Naive thymus-derived CD4-positive, alpha-beta T cell (primary cell): ENCODE data around the gene GRIN2C. TPM values are rescaled to one million over a fixed set of nuclear protein-coding genes. Genes with fewer than 3 reads are reported as not detected.
"Not testable (repeated sequence)": the region's sequence is repeated elsewhere in the genome, so short reads cannot be mapped to it uniquely, and the experiment has no call there.

Source experiments
- ATAC-seq: fragments of 150-1000 bp; cut with Tn5 transposase; 2 replicates; pipeline ENCODE4 v1.10.0; 2021; ENCODE audit warnings: mild to moderate bottlenecking, moderate library complexity
- CTCF ChIA-PET: fragments of 350-600 bp; sonication (Branson Sonifier 250); formaldehyde crosslinking; loops from one replicate; lab custom pipeline; 2021; ENCODE audit warnings: antibody characterized with exemption; lab: Charles Lee
- POLR2A ChIA-PET: fragments of 350-600 bp; sonication (Branson Sonifier 250); formaldehyde crosslinking; loops from one replicate; lab custom pipeline; 2021; ENCODE audit warnings: antibody characterized with exemption, inconsistent platforms; lab: Charles Lee
- DNase-seq, 9 donors: peaks; one replicate each; pipeline versions ENCODE4 v3.0.0 to v3.0.0-alpha.2; 2020 to 2022; ENCODE audit warnings: mixed read lengths in 1 of 9
- H3K27ac ChIP-seq: one replicate; pipeline ENCODE4 v1.7.0; 2013; ENCODE audit warnings: mild to moderate bottlenecking, low read depth, low read length, moderate library complexity
- H3K27me3 ChIP-seq, 2 donors: one replicate each; pipeline ENCODE4 v1.7.0; 2013; ENCODE audit warnings: low read length in 2 of 2, mild to moderate bottlenecking in 2 of 2, moderate library complexity in 2 of 2; ENCODE audit not compliant: control insufficient read depth in 2 of 2, insufficient read depth in 2 of 2
- H3K36me3 ChIP-seq, 3 experiments: 1 replicate in 2 of 3; 2 replicates in 1 of 3; pipeline ENCODE4 v1.7.0; 2013; ENCODE audit warnings: low read length in 3 of 3, mild to moderate bottlenecking in 3 of 3, moderate library complexity in 1 of 3; ENCODE audit not compliant: insufficient read depth in 3 of 3, control insufficient read depth in 2 of 3
- H3K4me1 ChIP-seq, 2 donors: one replicate each; pipeline ENCODE4 v1.7.0; 2013; ENCODE audit warnings: low read length in 2 of 2, mild to moderate bottlenecking in 2 of 2, moderate library complexity in 1 of 2; ENCODE audit not compliant: control insufficient read depth in 2 of 2, insufficient read depth in 2 of 2
- H3K4me3 ChIP-seq: 2 replicates; pipeline ENCODE4 v1.7.0; 2013; ENCODE audit warnings: mild to moderate bottlenecking, low read length
- H3K9me3 ChIP-seq, 3 experiments: 1 replicate in 2 of 3; 2 replicates in 1 of 3; pipeline ENCODE4 v1.7.0; 2013; ENCODE audit warnings: low read length in 3 of 3; ENCODE audit not compliant: control insufficient read depth in 2 of 3
- H3K27ac Mint-ChIP-seq, 9 donors: one replicate each; pipeline ENCODE4 v1.8.0; 2020 to 2022; ENCODE audit warnings: mixed read lengths in 9 of 9, mild to moderate bottlenecking in 8 of 9, moderate library complexity in 5 of 9, inconsistent platforms in 2 of 9
- H3K27me3 Mint-ChIP-seq, 5 donors: one replicate each; pipeline ENCODE4 v1.8.0; 2021 to 2022; ENCODE audit warnings: mixed read lengths in 5 of 5, mild to moderate bottlenecking in 1 of 5
- H3K36me3 Mint-ChIP-seq, 5 donors: one replicate each; pipeline ENCODE4 v1.8.0; 2020 to 2022; ENCODE audit warnings: mixed read lengths in 5 of 5, mild to moderate bottlenecking in 3 of 5, inconsistent platforms in 1 of 5
- H3K4me1 Mint-ChIP-seq, 7 donors: one replicate each; pipeline ENCODE4 v1.8.0; 2020 to 2022; ENCODE audit warnings: mixed read lengths in 7 of 7, mild to moderate bottlenecking in 3 of 7, inconsistent platforms in 1 of 7
- H3K4me3 Mint-ChIP-seq, 10 donors: one replicate each; pipeline ENCODE4 v1.8.0; 2020 to 2022; ENCODE audit warnings: mild to moderate bottlenecking in 10 of 10, mixed read lengths in 10 of 10, moderate library complexity in 6 of 10, inconsistent platforms in 2 of 10
- H3K9me3 Mint-ChIP-seq, 11 donors: one replicate each; pipeline ENCODE4 v1.8.0; 2020 to 2022; ENCODE audit warnings: mixed read lengths in 11 of 11, mild to moderate bottlenecking in 4 of 11, inconsistent platforms in 1 of 11, moderate library complexity in 1 of 11
- intact Hi-C, 2 donors: fragments of 100-400 bp; cut with micrococcal nuclease; formaldehyde crosslinking; loops; one replicate each; pipeline ENCODE4 v1.15.1; 2023
- polyA plus RNA-seq, 2 donors: library from polyadenylated mRNA; unstranded; fragments of 300-500 nt; fragmentation: Illumina TruSeq; gene quantifications; one replicate each; pipeline ENCODE4 v1.2.3, GENCODE V29; 2021
- total RNA-seq, 6 experiments: library from RNA in 5 of 6; stranded (reverse) in 5 of 6; gene quantifications; 1 replicate in 5 of 6; 2 replicates in 1 of 6; pipeline ENCODE4 v1.2.3 and lab custom pipeline; 2021 to 2026

The GRIN2C gene
- total and polyA plus RNA-seq, 7 experiments from 2014 or later: 0.12 to 0.15 TPM; not detected in 5

DNA sequence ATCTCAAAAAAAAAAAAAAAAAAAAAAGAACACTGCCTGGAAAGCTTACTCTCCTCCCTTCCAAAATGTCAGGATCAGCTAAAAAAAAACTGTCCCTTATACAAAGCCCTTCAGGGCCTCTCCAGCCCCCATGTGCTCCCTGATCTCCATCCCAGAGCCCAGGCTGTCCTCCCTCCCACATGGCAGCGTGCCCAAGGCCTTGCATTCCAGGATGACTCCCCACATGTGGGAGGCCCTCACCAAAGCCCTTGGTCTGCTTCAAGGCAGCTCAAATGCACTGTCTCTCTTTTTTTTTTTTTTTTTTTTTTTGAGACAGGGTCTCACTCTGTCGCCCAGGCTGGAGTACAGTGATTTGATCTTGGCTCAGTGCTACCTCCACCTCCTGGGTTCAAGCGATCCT is 10.8 kb upstream of the GRIN2C start:
- H3K27me3 Mint-ChIP-seq: peaks cover 0 to 3% (median 0%) of the 10 kb centered on the region in 5 donors
- H3K9me3 Mint-ChIP-seq: peaks cover 0 to 2% (median 0%) of the 10 kb centered on the region in 11 donors
- Histone ChIP-seq H3K9me3 (no peaks in the 10 kb centered on the region), H3K27ac (no peak overlapping the region), H3K4me1 (peaks cover 11 to 14% of the 10 kb centered on the region in 2 donors), H3K36me3 (no peaks in the 10 kb centered on the region), H3K4me3 (no peak overlapping the region), H3K27me3 (no peaks in the 10 kb centered on the region)
- no peak overlapping the region for H3K27ac Mint-ChIP-seq
- peaks cover 0 to 6% (median 0%) of the 10 kb centered on the region in 5 donors for H3K36me3 Mint-ChIP-seq
- H3K4me3 Mint-ChIP-seq: no peak overlapping the region
- no peak for ATAC-seq
- intact Hi-C loops: loop anchor here in 1 of 2 donors (5.0 kb wide), 1 partner anchor 797 kb away; the partner anchor contains the start of genes RECQL5 and SAP30BP
- CTCF ChIA-PET: interaction anchor here (0.6 to 1.9 kb wide), 2 partner anchors 79 to 393 kb away, joined by 3 to 6 read pairs; no protein-coding TSS in a partner anchor
- peaks cover 18 to 41% (median 22%) of the 10 kb centered on the region in 7 donors for H3K4me1 Mint-ChIP-seq
- no peak for DNase-seq
- POLR2A ChIA-PET: interaction anchor here (0.6 to 0.7 kb wide), 3 partner anchors 121 to 240 kb away, joined by 3 read pairs; no protein-coding TSS in a partner anchor

DNA sequence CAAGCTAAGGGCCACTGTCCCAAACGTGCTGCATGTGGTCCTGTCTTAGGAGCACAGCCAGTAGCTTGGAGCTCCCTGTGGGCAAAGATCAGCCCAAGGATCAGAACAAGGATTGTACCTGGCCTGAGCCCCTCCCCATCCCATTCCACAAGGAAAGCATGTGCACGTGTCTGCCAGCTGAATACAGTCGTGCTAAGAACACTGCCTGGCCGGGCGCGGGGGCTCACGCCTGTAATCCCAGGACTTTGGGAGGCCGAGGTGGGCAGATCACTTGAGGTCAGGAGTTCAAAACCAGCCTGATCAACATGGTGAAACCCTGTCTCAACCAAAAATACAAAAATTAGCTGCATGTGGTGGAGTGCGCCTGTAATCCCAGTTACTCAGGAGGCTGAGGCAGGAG is 10.3 kb upstream of the GRIN2C start:
- ChIA-PET POLR2A (interaction anchor here (0.6 to 0.7 kb wide), 2 partner anchors 210 to 241 kb away, joined by 3 read pairs; no protein-coding TSS in a partner anchor), CTCF (interaction anchor here (0.6 to 1.9 kb wide), 3 partner anchors 79 to 393 kb away, joined by 3 to 6 read pairs (median 3); no protein-coding TSS in a partner anchor)
- intact Hi-C loops: loop anchor here in 1 of 2 donors (5.0 kb wide), 1 partner anchor 797 kb away; the partner anchor contains the start of genes RECQL5 and SAP30BP

GRCh38 chr17:74868908-74869255 is 9.2 kb upstream of the GRIN2C start:
- intact Hi-C loops: no loop called here
- ChIA-PET POLR2A (interaction anchor here (1.1 kb wide), 1 partner anchor 78 kb away, joined by 3 read pairs; no protein-coding TSS in a partner anchor), CTCF (interaction anchor here (1.7 kb wide), 1 partner anchor 78 kb away, joined by 10 read pairs; no protein-coding TSS in a partner anchor)
- H3K36me3 ChIP-seq: no peaks in the 10 kb centered on the region
- H3K36me3 Mint-ChIP-seq: peaks cover 0 to 8% (median 0%) of the 10 kb centered on the region in 5 donors
- no peaks in the 10 kb centered on the region for H3K27me3 ChIP-seq
- H3K4me1 ChIP-seq: peaks cover 10 to 14% of the 10 kb centered on the region in 2 donors
- DNase-seq (no peak), ATAC-seq (no peak)
- no peak overlapping the region for H3K4me3 Mint-ChIP-seq
- H3K9me3 ChIP-seq: no peaks in the 10 kb centered on the region
- peaks cover 0 to 3% (median 0%) of the 10 kb centered on the region in 5 donors for H3K27me3 Mint-ChIP-seq
- no peak overlapping the region for H3K27ac ChIP-seq
- H3K4me1 Mint-ChIP-seq: peaks cover 19 to 37% (median 25%) of the 10 kb centered on the region in 7 donors
- no peak overlapping the region for H3K27ac Mint-ChIP-seq
- no peak overlapping the region for H3K4me3 ChIP-seq
- peaks cover 0 to 2% (median 0%) of the 10 kb centered on the region in 11 donors for H3K9me3 Mint-ChIP-seq

More for the DNA sequence above, 10.3 kb upstream of the GRIN2C start:
- H3K4me1 Mint-ChIP-seq: peaks cover 19 to 40% (median 24%) of the 10 kb centered on the region in 7 donors
- H3K36me3 Mint-ChIP-seq, DNase-seq, H3K9me3 ChIP-seq, H3K36me3 ChIP-seq, H3K4me3 Mint-ChIP-seq, H3K9me3 Mint-ChIP-seq, H3K27ac Mint-ChIP-seq, ATAC-seq, H3K4me3 ChIP-seq, H3K27ac ChIP-seq, H3K27me3 Mint-ChIP-seq, H3K27me3 ChIP-seq: not testable (repeated sequence)
- H3K4me1 ChIP-seq: peaks cover 11 to 14% of the 10 kb centered on the region in 2 donors

DNA sequence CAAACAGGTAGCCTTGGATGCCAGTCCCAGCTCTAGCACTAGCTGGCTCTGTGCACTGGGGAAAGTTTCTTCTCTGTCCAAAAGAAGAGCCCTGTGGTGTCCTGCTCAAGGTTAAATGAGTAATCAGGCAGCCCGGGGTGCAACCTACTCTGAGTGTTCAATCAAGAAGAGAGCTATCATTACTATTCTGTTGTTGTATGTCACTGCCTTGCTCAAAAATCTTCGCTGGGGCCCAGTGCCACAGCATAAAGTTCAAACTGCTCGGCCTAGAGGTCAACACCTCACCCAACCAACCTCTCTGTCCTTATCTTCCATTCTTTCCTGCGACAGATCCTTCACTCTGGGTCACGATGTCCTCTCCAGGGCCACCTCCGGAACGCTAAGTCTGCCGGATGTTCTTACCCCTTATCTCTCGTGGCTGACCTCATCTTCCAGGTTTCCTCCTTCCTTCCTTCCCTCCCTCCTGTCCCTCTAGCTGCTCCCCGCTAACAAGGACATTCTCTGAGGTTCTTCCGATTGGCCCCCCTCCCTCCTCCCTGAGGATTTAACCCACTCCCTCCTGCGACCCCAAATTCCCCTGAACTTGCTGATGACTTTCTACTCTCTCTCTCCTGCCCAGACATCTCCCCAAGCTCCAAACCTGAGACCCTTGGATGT is 8.7 kb upstream of the GRIN2C start:
- H3K9me3 Mint-ChIP-seq: peaks cover 0 to 2% (median 0%) of the 10 kb centered on the region in 11 donors
- POLR2A ChIA-PET: interaction anchor here (1.1 kb wide), 1 partner anchor 77 kb away, joined by 3 read pairs; no protein-coding TSS in a partner anchor
- no peak overlapping the region for H3K4me3 ChIP-seq
- no peak overlapping the region for H3K4me3 Mint-ChIP-seq
- DNase-seq (no peak), ATAC-seq (no peak)
- H3K36me3 ChIP-seq: no peaks in the 10 kb centered on the region
- H3K27me3 ChIP-seq: no peaks in the 10 kb centered on the region
- peaks cover 6 to 11% of the 10 kb centered on the region in 2 donors for H3K4me1 ChIP-seq
- no peaks in the 10 kb centered on the region for H3K9me3 ChIP-seq
- H3K36me3 Mint-ChIP-seq: peaks cover 0 to 12% (median 3%) of the 10 kb centered on the region in 5 donors
- no peak overlapping the region for H3K27ac Mint-ChIP-seq
- intact Hi-C loops: no loop called here
- CTCF ChIA-PET: interaction anchor here (0.8 to 1.7 kb wide), 2 partner anchors 77 to 489 kb away, joined by 5 to 10 read pairs; no protein-coding TSS in a partner anchor
- H3K4me1 Mint-ChIP-seq: peaks cover 16 to 34% (median 21%) of the 10 kb centered on the region in 7 donors
- peaks cover 0 to 3% (median 0%) of the 10 kb centered on the region in 5 donors for H3K27me3 Mint-ChIP-seq
- H3K27ac ChIP-seq: no peak overlapping the region

GRCh38 chr17:74866198-74866835 is 6.6 kb upstream of the GRIN2C start:
- Histone ChIP-seq H3K36me3 (no peaks in the 10 kb centered on the region), H3K27ac (no peak overlapping the region), H3K9me3 (no peaks in the 10 kb centered on the region), H3K4me3 (no peak overlapping the region), H3K27me3 (peaks cover 0 to 4% of the 10 kb centered on the region in 2 donors), H3K4me1 (peaks cover 4 to 5% of the 10 kb centered on the region in 2 donors)
- H3K27me3 Mint-ChIP-seq: peaks cover 0 to 11% (median 7%) of the 10 kb centered on the region in 5 donors
- no peak for ATAC-seq
- H3K36me3 Mint-ChIP-seq: peaks cover 0 to 12% (median 4%) of the 10 kb centered on the region in 5 donors
- DNase-seq: no peak
- no peak overlapping the region for H3K27ac Mint-ChIP-seq
- no peaks in the 10 kb centered on the region for H3K9me3 Mint-ChIP-seq
- POLR2A ChIA-PET: interaction anchor here (0.9 to 1.3 kb wide), 2 partner anchors 76 to 127 kb away, joined by 4 to 5 read pairs; no protein-coding TSS in a partner anchor
- no peak overlapping the region for H3K4me3 Mint-ChIP-seq
- intact Hi-C loops: no loop called here
- peaks cover 2 to 26% (median 14%) of the 10 kb centered on the region in 7 donors for H3K4me1 Mint-ChIP-seq
- CTCF ChIA-PET: interaction anchor here (1.0 to 7.3 kb wide), 7 partner anchors 7 to 209 kb away, joined by 3 to 78 read pairs (median 10); partner anchors contain the start of genes FDXR and RAB37
